Measurements from ENCODE around the gene GRM8.

- TF ChIP-seq REST (tag by site-specific recombination; IDR thresholded peaks at IDR 0.05) (no peak), ZNF521 (tag by site-specific recombination; IDR thresholded peaks at IDR 0.05) (no peak), CTCF (tag by site-specific recombination; IDR thresholded peaks at IDR 0.05) (no peak), ZNF280D (tag by site-specific recombination; IDR thresholded peaks at IDR 0.05) (no peak), ZNF274 (IDR thresholded peaks at IDR 0.05; ENCODE audit: low read length) (no peak), ZNF274 (tag by site-specific recombination; IDR thresholded peaks at IDR 0.05; ENCODE audit: borderline replicate concordance) (no peak), YY1 (tag by site-specific recombination; IDR thresholded peaks at IDR 0.05) (no peak)
Observed at GRCh38 chr7:126460664-126461063, 792.1 kb downstream of the GRM8 start.
